Stimulated activated CD4-positive, alpha-beta T cell treated with anti-CD3 and anti-CD28 coated beads, Interleukin-1b, Interleukin-23, amount 100 ng/mL, for 24 hours (primary cell): ENCODE data around the gene TSPAN9.

Experiments
- DNase-seq, 4 experiments: peaks; one replicate each; pipeline ENCODE4 v3.0.0-alpha.2; 2020; ENCODE audit warnings: low read depth in 4 of 4, low spot score in 1 of 4

The TSPAN9 gene

GRCh38 chr12:3099146-3099545 lies 22.0 kb downstream of the TSPAN9 start:
- DNase-seq = no peak

- no peak for DNase-seq
These were observed 24.3 kb downstream of the TSPAN9 start for GRCh38 chr12:3101309-3102024.

- DNase-seq = no peak
These were observed 25.7 kb downstream of the TSPAN9 start for GRCh38 chr12:3102771-3103410.

GRCh38 chr12:3103806-3104205 lies 26.6 kb downstream of the TSPAN9 start:
- no peak for DNase-seq

- DNase-seq = no peak
These were observed 28.7 kb downstream of the TSPAN9 start for GRCh38 chr12:3105690-3106479.

- no peak for DNase-seq
These were observed 29.4 kb downstream of the TSPAN9 start for GRCh38 chr12:3106579-3106978.

- no peak for DNase-seq
These were observed 29.9 kb downstream of the TSPAN9 start for GRCh38 chr12:3107071-3107583.

GRCh38 chr12:3107954-3108353 lies 30.8 kb downstream of the TSPAN9 start:
- no peak for DNase-seq

- DNase-seq = no peak
These were observed 33.4 kb downstream of the TSPAN9 start for GRCh38 chr12:3110578-3110977.

GRCh38 chr12:3113671-3114325 lies 36.6 kb downstream of the TSPAN9 start:
- DNase-seq = no peak

- DNase-seq = no peak
These were observed 37.5 kb downstream of the TSPAN9 start for GRCh38 chr12:3114671-3115070.

- no peak for DNase-seq
These were observed 37.9 kb downstream of the TSPAN9 start for GRCh38 chr12:3115078-3115477.

GRCh38 chr12:3116106-3116844 lies 39.1 kb downstream of the TSPAN9 start:
- no peak for DNase-seq

- no peak for DNase-seq
These were observed 40.0 kb downstream of the TSPAN9 start for GRCh38 chr12:3117144-3117581.

GRCh38 chr12:3117591-3118015 lies 40.4 kb downstream of the TSPAN9 start:
- no peak for DNase-seq

GRCh38 chr12:3119192-3119755 lies 42.1 kb downstream of the TSPAN9 start:
- DNase-seq = no peak

GRCh38 chr12:3119756-3120601 lies 42.8 kb downstream of the TSPAN9 start:
- DNase-seq = no peak

- no peak for DNase-seq
These were observed 43.5 kb downstream of the TSPAN9 start for GRCh38 chr12:3120701-3121100.
